HG02938 (cell line): ENCODE results near the gene UROC1.

Experiments used
- ATAC-seq: cut with Tn5 transposase; IDR thresholded peaks from one replicate; pipeline ENCODE4 v1.9.1; 2021; ENCODE audit warnings: mild to moderate bottlenecking, moderate library complexity; ENCODE audit not compliant: unreplicated experiment

Gene UROC1

GRCh38 chr3:126517986-126518778 is 609 bp upstream of the UROC1 start:
- no peak for ATAC-seq

GRCh38 chr3:126516936-126517290 is 660 bp downstream of the UROC1 start:
- ATAC-seq, result no peak

GRCh38 chr3:126516152-126516935 is 1.2 kb downstream of the UROC1 start:
- ATAC-seq, result no peak

GRCh38 chr3:126515066-126515706 is 2.4 kb downstream of the UROC1 start:
- no peak for ATAC-seq

GRCh38 chr3:126514161-126514560 is 3.4 kb downstream of the UROC1 start:
- no peak for ATAC-seq

GRCh38 chr3:126512916-126513650 is 4.5 kb downstream of the UROC1 start:
- no peak for ATAC-seq

- no peak for ATAC-seq
These were observed 5.5 kb downstream of the UROC1 start for GRCh38 chr3:126512026-126512425.

GRCh38 chr3:126511291-126511690 is 6.3 kb downstream of the UROC1 start:
- ATAC-seq, result no peak

- ATAC-seq, result no peak
These were observed 7.2 kb downstream of the UROC1 start for GRCh38 chr3:126510308-126510910.

GRCh38 chr3:126509597-126510307 is 7.8 kb downstream of the UROC1 start:
- ATAC-seq, result no peak

- no peak for ATAC-seq
These were observed 9.0 kb downstream of the UROC1 start for GRCh38 chr3:126508564-126508964.

- ATAC-seq, result no peak
These were observed 9.7 kb downstream of the UROC1 start for GRCh38 chr3:126507886-126508285.

- ATAC-seq, result no peak
These were observed 13.9 kb downstream of the UROC1 start for GRCh38 chr3:126503701-126504100.

- ATAC-seq, result no peak
These were observed 14.9 kb downstream of the UROC1 start for GRCh38 chr3:126502656-126503055.

- ATAC-seq, result no peak
These were observed 15.8 kb downstream of the UROC1 start for GRCh38 chr3:126501736-126502135.

- no peak for ATAC-seq
These were observed 16.5 kb downstream of the UROC1 start for GRCh38 chr3:126501054-126501453.

GRCh38 chr3:126500016-126500415 is 17.6 kb downstream of the UROC1 start:
- ATAC-seq, result no peak

GRCh38 chr3:126499401-126499800 is 18.2 kb downstream of the UROC1 start:
- no peak for ATAC-seq

GRCh38 chr3:126498929-126499328 is 18.6 kb downstream of the UROC1 start:
- no peak for ATAC-seq

GRCh38 chr3:126498461-126498860 is 19.1 kb downstream of the UROC1 start:
- ATAC-seq, result no peak
